Inflammatory macrophage treated with lipopolysaccharide for 4 hours (primary cell): ENCODE data around the gene IRF8.
"Not testable (repeated sequence)": the region's sequence is repeated elsewhere in the genome, so short reads cannot be mapped to it uniquely, and the experiment has no call there.

Source experiments
- DNase-seq: peaks from one replicate; pipeline ENCODE4 v3.0.0-alpha.2; 2020

IRF8 gene

DNA sequence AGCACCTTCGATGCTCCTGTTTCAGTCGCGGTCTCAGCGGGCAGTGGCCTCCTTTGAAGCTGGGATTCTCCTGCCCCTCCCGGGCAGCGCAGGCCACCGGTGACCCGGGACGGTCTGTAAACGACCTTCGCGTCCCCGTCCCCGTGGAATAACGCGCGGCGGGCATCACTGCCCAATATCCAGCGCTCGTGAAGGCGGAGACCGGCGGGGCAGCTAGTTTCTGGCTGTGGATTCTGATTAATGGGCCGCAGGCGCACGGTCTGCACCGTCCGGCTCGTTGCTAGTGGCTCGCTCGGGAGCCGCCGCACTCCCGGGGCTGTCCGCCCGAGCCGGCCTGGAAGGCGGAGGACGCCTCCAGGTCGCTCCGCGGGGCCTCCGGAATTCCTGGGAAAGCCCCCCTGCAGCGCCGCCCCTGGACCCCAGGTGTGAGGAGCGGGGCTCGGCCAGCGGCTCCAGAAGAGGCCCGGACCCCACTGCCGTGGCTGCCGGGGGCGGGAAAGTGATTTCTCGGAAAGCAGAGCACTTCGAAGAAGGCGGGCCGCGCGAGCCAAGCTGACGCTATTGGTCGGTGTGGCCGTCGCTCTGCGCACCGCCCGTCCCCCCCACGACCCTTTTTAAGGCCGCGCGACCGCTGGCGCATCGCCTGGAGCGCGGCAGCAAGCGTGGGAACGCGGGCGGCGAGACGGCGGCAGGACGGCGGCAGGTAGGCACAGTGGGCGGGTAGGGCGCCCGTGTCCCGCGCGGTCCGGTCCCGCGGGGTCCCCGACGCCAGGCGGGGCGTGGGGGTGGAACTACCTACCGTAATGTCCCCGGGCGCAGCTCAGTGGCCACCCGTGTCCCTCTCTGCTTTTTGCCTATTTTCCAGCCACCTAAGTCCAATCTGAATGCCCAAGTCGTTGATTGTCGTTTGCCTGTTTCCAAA lies at the start of gene IRF8:
Gene IRF8, plus strand, starts transcription at position 642 of the 922 bp plus-strand sequence. CDS start 3,854 bp downstream, outside the sequence.
- peak; percentile 93 for DNase-seq

GRCh38 chr16:85849388-85849787 lies 49.6 kb upstream of the IRF8 start:
- no peak for DNase-seq

- DNase-seq = no peak
These were observed 48.5 kb upstream of the IRF8 start for GRCh38 chr16:85850344-85850880.

- DNase-seq = peak; percentile 65
These were observed 47.8 kb upstream of the IRF8 start for GRCh38 chr16:85851034-85851785.

- peak; percentile 66 for DNase-seq
These were observed 45.1 kb upstream of the IRF8 start for GRCh38 chr16:85853547-85854545.

- no peak for DNase-seq
These were observed 44.0 kb upstream of the IRF8 start for GRCh38 chr16:85854935-85855334.

DNA sequence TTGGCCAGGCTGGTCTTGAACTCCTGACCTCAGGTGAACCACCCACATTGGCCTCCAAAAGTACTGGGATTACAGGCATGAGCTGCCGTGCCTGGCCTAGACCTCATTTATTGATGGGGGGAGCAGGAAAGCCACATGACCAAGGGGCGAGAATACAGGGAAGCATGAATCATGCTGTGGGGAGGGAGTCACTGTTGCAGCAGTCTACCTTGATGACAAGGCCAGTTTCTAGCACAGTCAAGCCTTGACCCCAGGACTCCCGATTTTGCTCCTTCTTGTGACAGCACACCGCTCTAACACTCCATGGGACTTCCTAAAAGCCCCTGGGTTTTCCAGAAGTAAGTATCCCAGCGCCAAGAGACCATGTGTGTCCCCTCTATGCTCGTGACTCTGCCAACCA lies 42.9 kb upstream of the IRF8 start:
- no peak for DNase-seq

DNA sequence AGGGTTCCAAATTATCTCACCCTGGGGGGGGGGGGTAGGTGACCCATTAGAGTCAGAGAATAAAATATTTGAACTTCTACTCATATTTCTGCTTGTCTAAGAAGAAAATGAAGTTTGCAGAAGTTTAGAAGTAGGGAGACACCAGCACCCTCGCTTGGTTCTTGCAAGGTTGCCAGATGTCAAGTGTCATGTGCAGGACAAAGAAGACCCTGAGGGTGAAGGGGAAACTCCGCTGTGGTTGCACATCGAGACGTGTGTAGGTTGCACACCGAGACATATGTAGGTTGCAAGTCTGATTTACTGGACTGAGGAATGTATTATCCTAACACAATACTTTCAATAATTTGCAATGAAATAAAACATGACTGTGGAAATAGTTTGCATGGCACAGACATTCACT lies 42.4 kb upstream of the IRF8 start:
- DNase-seq = peak; percentile 62

GRCh38 chr16:85857406-85857805 lies 41.6 kb upstream of the IRF8 start:
- DNase-seq = no peak

GRCh38 chr16:85858571-85858970 lies 40.4 kb upstream of the IRF8 start:
- DNase-seq = not testable (repeated sequence)

DNA sequence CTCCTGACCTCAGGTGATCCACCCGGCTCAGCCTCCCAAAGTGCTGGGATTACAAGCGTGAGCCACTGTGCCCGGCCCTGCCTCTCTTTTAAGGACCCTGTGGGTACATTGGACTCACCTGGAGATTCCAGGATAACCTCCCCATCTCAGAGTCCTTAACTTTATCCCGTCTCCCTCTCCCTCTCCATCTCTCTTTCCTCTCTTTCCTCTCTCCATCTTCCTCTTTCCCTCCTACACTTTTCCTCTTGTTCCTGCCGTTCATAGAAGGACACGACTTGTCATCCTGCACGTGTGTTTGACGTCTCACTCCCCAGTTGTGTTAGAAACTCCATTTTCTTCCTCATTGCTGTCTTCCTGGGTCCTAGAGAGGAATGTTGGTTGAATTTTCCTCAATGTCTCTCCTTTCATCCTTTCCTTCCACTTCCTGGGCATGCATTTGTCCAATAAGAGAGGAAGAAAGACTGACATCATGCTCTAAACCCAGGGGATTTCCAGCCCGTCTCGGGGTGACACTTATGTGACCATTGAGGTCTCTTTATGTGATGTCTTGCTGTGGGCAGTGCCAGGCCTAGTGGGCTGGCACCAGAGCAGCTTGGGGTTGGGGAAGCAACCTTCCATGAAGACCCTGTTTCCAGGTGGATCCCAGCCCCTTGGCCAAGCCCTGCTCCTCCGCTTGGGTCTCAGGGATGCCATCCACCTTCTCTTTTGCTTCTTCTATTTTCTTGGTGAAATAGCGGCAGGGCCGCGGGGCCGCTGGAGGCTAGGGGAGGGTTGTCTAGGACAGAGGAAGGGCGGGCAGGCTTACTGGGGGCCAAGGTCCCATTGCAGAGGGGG lies 39.8 kb upstream of the IRF8 start:
- DNase-seq = peak; percentile 80

GRCh38 chr16:85859818-85860125 lies 39.2 kb upstream of the IRF8 start:
- DNase-seq = no peak

DNA sequence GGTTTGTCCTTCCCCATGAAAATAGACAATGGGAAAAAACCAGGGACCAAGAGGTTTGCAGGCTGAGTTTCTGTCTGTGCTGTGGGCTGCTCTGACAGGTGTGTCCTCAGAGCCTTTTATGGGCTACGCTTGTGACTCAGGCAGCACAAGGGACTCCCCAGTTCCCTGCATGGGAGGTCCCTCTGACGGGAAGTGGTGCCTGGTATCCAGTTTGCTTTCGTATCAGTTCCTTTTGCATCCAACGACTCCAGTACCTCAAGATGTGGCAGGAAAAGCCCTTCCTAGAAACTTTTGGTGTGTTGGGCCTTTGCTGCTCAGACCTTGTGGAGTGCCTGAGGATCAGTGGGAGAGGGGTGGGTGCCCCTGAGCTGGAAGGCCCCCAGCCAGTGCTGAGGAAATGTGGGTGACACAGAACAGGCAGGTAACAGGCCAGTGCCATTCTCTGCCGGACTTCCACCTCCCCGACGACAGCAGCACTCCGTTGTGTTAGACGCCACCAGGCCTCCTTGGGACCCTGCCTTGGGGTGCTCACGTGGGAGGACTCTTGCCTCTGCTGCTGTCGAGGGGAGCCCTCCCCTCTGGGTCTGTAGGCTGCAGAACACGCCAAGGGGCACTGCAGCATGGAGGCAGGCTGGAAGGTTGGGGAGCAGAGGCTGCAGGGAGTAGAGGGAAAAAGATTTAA lies 38.4 kb upstream of the IRF8 start:
- peak; percentile 76 for DNase-seq

DNA sequence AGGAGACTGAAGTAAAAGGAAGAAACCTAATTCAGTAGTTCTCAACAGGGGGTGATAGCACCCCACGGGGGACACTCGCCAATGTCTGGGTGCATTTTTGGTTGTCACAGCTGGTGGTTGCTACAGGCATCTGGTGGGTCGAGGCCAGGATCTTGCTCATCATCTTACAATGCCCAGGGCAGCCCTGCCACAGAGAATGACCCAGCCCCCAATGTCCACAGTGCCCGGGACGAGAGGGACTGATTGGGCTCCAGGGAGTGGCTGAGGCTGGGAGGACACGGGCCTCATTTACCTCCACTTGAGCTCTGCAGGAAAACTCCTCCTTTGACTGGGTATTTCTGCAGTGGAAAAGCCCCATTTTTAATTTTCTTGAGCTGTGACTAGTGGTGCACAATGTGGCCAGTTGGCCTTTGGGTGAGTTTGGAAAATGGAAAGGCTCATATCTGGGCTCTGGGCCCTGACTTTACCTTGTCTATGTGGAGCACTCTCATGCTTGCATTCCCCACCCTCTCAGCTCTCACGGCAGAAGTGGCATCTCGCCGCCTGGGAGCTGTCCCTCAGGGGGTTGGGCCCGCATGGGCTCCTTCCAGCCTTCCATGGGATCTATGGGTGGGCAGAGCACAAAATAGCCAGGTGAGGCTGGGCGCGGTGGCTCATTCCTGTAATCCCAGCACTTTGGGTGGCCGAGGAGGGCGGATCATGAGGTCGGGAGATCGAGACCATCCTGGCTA lies 37.7 kb upstream of the IRF8 start:
- no peak for DNase-seq

DNA sequence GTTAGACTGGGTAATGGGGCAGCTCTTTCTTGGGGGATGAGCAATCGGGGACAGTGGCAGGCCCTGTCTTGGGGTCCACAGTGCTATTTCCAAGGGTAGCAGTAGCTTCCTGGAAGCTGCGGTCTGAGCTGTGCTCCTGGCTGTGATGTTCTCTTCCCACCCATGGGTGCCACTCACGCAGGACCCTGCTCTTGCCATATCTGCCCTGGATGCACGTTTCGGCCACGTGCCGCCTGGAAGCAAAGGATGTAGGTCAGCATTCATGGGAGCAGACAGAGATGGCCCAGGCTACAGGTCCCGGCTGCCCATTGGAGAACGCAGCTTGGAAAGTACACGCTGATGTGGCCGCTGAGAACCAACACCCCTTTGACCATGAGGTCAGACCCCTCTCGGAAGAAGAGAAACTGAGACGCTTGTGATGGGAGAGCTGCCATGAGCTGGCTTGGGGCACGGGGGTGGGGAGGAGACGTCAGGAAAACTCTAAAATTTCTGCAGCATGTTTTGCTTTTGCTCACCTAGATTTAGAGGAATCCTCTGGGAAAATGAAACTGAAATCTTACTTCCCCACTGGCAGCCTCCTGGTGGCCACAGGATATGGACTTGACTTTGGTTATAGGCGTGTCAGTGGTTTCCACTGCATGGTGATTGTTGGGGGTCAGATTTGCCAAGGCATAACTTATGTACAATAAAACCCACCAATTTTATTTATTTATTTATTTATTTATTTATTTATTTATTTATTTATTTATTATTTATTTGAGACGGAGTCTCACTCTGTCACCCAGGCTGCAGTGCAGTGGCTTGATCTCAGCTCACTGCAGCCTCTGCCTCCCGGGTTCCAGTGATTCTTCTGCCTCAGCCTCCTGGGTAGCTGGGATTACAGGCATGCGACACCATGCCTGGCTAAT lies 36.2 kb upstream of the IRF8 start:
- peak; percentile 60 for DNase-seq

DNA sequence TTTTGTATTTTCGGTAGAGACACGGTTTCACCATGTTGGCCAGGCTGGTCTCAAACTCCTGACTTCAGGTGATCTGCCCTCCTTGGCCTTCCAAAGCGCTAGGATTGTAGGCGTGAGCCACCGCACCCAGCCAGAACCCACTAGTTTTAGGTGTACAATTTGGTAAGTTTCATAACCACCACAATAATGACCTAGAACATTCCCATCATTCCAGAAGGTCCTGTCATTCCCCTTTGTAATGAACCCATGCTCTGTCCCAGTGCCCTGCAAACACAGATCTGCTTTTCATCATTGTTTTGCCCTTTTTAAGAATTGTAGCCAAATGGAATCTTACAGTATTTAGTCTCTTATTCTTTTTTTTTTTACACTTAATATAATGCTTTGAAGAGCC lies 35.6 kb upstream of the IRF8 start:
- no peak for DNase-seq

DNA sequence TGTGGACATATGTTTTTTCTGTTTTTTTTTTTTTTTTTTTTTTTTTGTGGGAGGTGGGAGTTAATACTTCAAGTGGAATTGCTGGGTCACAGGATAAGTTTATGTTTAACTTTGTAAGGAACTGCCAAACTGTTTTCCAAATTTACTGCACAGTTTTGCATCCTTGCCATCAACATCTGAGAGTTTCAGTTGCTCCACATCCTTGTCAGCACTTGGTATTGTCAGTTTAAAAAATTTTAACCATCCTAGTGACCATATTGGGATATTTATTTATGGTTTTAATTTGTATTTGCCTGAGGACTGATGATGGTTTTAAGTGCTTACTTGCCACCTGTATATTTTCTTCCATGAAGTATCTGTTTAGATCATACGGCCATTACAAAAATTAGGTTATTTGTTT lies 34.0 kb upstream of the IRF8 start:
- no peak for DNase-seq

GRCh38 chr16:85867189-85867588 lies 31.8 kb upstream of the IRF8 start:
- no peak for DNase-seq

GRCh38 chr16:85868495-85868894 lies 30.5 kb upstream of the IRF8 start:
- DNase-seq = no peak
